ENCODE measurements around the gene DMBT1. TPM values are rescaled to one million over a fixed set of nuclear protein-coding genes. Genes with fewer than 3 reads are reported as not detected.

DMBT1 gene
- total RNA-seq: under 1 TPM in 1 of 4 donors, not detected in 3; 0.33 TPM

DNA sequence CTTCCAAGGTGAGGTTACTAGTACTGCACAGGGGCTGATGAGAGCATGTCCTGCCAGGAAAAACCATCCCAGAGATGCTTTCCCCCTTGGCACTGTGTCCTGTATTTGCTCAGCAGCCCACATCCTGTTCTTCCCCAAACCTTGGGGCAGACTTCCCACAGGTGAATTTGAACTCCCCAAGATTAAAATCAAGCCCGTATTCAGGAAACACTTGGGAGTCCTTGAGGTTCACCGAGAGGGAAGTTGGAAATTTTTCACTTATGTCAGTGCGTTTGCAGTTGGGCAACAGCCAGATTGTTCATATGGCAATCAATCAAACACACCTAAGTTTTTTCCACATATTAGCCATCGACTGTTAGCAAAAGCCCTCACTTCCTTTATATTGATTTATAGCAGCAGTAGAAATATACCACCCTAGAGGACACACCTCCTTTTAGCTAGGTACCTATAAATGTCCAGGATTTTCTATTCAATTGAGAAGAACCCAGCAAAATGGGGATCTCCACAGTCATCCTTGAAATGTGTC, at the start of gene DMBT1:
Gene DMBT1 (plus strand): TSS at position 476 of the 526 bp plus-strand sequence. CDS start 17 bp downstream, at position 493.
- TF ChIP-seq, protein P1, sequence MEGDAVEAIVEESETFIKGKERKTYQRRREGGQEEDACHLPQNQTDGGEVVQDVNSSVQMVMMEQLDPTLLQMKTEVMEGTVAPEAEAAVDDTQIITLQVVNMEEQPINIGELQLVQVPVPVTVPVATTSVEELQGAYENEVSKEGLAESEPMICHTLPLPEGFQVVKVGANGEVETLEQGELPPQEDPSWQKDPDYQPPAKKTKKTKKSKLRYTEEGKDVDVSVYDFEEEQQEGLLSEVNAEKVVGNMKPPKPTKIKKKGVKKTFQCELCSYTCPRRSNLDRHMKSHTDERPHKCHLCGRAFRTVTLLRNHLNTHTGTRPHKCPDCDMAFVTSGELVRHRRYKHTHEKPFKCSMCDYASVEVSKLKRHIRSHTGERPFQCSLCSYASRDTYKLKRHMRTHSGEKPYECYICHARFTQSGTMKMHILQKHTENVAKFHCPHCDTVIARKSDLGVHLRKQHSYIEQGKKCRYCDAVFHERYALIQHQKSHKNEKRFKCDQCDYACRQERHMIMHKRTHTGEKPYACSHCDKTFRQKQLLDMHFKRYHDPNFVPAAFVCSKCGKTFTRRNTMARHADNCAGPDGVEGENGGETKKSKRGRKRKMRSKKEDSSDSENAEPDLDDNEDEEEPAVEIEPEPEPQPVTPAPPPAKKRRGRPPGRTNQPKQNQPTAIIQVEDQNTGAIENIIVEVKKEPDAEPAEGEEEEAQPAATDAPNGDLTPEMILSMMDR (IDR thresholded peaks at IDR 0.05; ENCODE audit: low read depth): no peak

DNA sequence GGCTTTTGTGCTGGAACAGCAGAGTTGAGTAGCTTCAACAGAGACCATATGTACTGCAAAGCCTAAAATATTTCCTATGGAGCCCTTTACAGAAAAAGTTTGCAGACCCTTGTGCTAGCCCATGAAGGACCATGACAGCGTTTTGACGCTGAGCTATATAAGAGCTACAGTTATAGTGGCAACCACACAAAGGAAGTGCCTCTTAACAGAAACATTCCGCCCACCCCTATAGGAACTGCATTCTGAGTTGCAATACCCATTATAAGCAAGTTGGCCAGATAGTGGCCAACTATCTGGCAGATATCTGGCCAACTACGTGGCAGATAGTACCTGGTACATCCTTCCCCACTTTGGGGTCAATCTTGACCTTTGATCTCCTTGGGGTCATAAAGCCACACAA, 47.5 kb upstream of the DMBT1 start:
- TF ChIP-seq, protein P1 (IDR thresholded peaks at IDR 0.05; ENCODE audit: low read depth): no peak

DNA sequence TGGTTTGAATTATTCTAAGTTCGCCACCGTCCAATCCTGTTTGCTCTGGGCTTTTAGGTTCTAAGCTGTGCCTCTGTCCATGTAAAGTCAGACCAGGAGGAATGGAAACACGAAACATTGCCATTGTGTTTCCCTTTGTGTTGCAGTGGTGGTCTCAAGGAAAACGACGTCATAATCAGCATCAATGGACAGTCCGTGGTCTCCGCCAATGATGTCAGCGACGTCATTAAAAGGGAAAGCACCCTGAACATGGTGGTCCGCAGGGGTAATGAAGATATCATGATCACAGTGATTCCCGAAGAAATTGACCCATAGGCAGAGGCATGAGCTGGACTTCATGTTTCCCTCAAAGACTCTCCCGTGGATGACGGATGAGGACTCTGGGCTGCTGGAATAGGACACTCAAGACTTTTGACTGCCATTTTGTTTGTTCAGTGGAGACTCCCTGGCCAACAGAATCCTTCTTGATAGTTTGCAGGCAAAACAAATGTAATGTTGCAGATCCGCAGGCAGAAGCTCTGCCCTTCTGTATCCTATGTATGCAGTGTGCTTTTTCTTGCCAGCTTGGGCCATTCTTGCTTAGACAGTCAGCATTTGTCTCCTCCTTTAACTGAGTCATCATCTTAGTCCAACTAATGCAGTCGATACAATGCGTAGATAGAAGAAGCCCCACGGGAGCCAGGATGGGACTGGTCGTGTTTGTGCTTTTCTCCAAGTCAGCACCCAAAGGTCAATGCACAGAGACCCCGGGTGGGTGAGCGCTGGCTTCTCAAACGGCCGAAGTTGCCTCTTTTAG, 46.3 kb upstream of the DMBT1 start:
- TF ChIP-seq, protein P1 (IDR thresholded peaks at IDR 0.05; ENCODE audit: low read depth): no peak

DNA sequence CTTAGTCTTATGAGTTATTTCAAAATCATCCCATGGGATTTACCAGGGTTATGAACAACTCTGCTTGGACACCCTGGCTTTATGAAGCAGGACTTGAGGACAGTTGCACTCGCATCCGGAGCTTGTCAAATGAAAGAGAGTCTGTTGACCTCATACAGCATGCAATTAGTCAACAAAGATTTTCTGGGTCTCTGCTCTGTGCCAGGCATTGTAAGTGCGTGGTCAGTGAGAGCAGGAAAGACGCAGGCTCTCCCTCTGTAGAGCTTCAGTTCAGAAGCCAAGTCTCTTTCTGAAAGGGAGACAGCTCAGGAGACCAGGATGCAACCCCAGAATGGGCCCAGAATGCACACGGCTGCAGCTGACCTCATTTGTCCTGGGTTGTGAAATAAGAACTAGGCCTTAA, 45.5 kb upstream of the DMBT1 start:
- TF ChIP-seq, protein P1 (IDR thresholded peaks at IDR 0.05; ENCODE audit: low read depth): no peak

DNA sequence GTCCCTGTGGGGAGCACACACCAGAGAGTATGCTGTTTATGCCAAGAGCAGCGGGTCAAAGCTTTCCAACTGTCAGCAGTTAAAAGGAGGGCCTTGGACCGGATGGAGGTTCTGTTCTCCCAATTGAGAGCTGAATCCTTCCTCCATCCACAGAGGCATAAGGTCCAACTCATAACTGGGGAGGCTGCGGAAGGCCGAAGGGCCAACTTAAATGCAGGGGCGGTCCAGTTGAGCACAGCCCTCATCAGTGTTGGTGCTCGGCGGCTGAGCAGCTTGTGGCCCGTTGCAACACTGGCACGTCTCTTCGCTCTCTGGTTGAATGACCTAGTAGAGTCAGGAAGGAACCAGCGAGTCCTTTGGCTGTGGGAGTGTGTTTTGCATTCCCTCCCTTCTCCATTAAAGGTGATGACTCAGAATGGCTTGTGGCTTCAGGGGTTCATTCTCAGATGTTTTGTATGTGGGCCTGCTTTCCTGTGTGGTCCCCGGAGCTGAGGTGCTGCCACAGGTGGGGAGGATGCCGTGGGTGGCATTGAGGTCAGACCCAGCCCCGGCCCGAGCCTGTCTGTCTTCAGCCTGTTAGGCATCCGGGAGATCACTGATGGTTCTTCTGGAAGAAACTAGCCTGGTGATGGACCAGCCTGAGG, 44.8 kb upstream of the DMBT1 start:
- TF ChIP-seq, protein P1 (IDR thresholded peaks at IDR 0.05; ENCODE audit: low read depth): no peak

DNA sequence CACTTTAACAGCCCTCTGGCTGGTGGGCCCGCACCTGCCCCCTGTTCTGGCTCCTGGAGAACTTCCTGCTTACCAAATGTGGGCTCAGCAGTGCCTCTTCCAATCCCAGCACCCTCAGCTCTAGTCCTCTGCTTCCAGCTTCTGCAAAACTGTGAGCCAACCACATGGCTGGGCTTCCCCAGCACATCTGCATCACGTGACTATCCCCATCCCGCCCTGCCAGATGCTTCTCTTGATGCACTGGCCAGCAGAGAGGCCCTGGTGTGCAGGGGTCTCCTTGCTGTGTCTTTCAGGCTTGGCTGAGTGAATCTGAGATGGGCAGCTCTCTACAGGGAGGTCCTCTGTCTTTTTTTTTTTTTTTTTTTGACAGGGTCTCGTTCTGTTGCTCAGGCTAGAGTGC, 43.8 kb upstream of the DMBT1 start:
- TF ChIP-seq, protein P1 (IDR thresholded peaks at IDR 0.05; ENCODE audit: low read depth): no peak

DNA sequence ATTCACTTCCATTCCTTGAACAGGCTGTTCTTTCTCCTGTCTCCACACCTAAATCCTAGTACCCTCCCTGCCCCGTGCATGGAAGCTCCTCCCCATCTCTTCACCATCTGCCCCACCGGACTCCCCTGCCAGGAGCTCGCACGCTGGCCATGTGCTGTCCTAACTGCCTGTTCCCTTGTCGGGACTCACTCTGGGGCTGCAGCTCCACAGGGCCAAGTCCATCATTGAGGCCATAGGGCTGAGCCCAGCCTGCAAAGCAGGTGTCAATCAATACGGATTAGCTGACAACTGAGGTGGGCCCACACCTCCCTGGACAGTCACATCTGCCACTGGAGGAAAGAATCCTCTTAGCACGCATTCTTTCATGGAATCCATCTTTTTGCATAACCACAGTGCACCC, 41.4 kb upstream of the DMBT1 start:
- TF ChIP-seq, protein P1 (IDR thresholded peaks at IDR 0.05; ENCODE audit: low read depth): no peak
